ENCODE measurements around the gene CCDC12.

DNA sequence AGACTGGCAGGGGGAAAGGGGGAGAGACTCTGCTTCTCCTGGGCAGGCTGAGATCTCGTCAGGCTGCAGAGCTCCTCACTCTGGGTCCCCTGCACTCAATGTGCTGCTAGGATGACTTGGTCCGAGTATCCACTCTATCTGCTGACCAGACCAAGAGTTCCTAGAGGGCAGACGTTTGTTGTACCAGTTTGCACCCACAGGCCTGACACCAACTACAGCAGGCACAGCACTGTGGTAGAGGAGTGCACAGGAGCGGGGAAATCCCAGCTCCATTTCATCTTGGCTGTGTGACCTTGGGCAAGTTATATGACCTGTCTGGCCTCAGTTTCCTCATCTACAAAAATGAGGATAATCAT lies 29.0 kb downstream of the CCDC12 start:
- TF ChIP-seq, protein P1, sequence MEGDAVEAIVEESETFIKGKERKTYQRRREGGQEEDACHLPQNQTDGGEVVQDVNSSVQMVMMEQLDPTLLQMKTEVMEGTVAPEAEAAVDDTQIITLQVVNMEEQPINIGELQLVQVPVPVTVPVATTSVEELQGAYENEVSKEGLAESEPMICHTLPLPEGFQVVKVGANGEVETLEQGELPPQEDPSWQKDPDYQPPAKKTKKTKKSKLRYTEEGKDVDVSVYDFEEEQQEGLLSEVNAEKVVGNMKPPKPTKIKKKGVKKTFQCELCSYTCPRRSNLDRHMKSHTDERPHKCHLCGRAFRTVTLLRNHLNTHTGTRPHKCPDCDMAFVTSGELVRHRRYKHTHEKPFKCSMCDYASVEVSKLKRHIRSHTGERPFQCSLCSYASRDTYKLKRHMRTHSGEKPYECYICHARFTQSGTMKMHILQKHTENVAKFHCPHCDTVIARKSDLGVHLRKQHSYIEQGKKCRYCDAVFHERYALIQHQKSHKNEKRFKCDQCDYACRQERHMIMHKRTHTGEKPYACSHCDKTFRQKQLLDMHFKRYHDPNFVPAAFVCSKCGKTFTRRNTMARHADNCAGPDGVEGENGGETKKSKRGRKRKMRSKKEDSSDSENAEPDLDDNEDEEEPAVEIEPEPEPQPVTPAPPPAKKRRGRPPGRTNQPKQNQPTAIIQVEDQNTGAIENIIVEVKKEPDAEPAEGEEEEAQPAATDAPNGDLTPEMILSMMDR (conservative IDR thresholded peaks at IDR 0.05): no peak
- TF ChIP-seq ZFX (IDR thresholded peaks at IDR 0.05): no peak
